SK-N-SH (cell line): Measurements from ENCODE around the gene PRDM11. TPM values are rescaled to one million over a fixed set of nuclear protein-coding genes. Genes with fewer than 3 reads are reported as not detected.

Source experiments
- CTCF ChIA-PET: fragments of 300-600, 350-600 bp; formaldehyde crosslinking; extraction: SDS; loops from one replicate; lab custom pipeline; 2021; lab: Yijun Ruan, JAX
- POLR2A ChIA-PET: fragments of 350-600 bp; sonication (Branson Sonifier 250); formaldehyde crosslinking; extraction: SDS; loops from one replicate; lab custom pipeline; 2020; ENCODE audit warnings: antibody characterized with exemption, inconsistent platforms; lab: Yijun Ruan, JAX
- DNase-seq: peaks from one replicate; pipeline ENCODE4 v3.0.0; 2012
- H2AFZ ChIP-seq: fragments of 200-600 bp; sonication (generic); 2 replicates; pipeline ENCODE4 v1.8.1; 2016; ENCODE audit warnings: antibody characterized with exemption, mild to moderate bottlenecking, low read depth
- H3F3A ChIP-seq: fragments of 200-600 bp; sonication (generic); replicated peaks from 2 replicates; pipeline ENCODE3; 2016; ENCODE audit warnings: antibody characterized with exemption, mild to moderate bottlenecking; ENCODE audit not compliant: insufficient read depth
- H3K27ac ChIP-seq, 2 experiments: fragments of 200-500 bp in 1 of 2; fragments of 200-600 bp in 1 of 2; sonication (Bioruptor generic) in 1 of 2; sonication (generic), shearing (Covaris generic) in 1 of 2; 2 replicates each; pipeline versions ENCODE4 v1.5.1 to v1.6.1; 2014 to 2016; ENCODE audit warnings: low read depth in 2 of 2, inconsistent platforms in 1 of 2, low read length in 1 of 2, mild to moderate bottlenecking in 1 of 2, mixed read lengths in 1 of 2
- H3K27me3 ChIP-seq: fragments of 200-600 bp; sonication (generic), shearing (Covaris generic); 2 replicates; pipeline ENCODE4 v1.6.1; 2016; ENCODE audit warnings: mixed run types; ENCODE audit not compliant: insufficient read depth
- H3K36me3 ChIP-seq, 2 experiments: fragments of 200-500 bp in 1 of 2; fragments of 200-600 bp in 1 of 2; sonication (Bioruptor generic) in 1 of 2; sonication (generic) in 1 of 2; replicated peaks in 1 of 2; 2 replicates each; pipeline versions ENCODE3 to v1.5.1; 2014 to 2016; ENCODE audit warnings: low read length in 1 of 2, mild to moderate bottlenecking in 1 of 2; ENCODE audit not compliant: insufficient read depth in 2 of 2, control insufficient read depth in 1 of 2
- H3K4me1 ChIP-seq, 2 experiments: fragments of 200-500 bp in 1 of 2; fragments of 200-600 bp in 1 of 2; sonication (Bioruptor generic) in 1 of 2; sonication (generic), shearing (Covaris generic) in 1 of 2; 2 replicates each; pipeline versions ENCODE4 v1.5.1 to v1.6.1; 2014 to 2016; ENCODE audit warnings: low read depth in 1 of 2, low read length in 1 of 2, mixed run types in 1 of 2; ENCODE audit not compliant: insufficient read depth in 2 of 2, control insufficient read depth in 1 of 2
- H3K4me2 ChIP-seq: fragments of 200-600 bp; sonication (generic), shearing (Covaris generic); 2 replicates; pipeline ENCODE4 v1.6.1; 2017; ENCODE audit warnings: mixed run types
- H3K4me3 ChIP-seq, 2 experiments: fragments of 200-500 bp in 1 of 2; fragments of 200-600 bp in 1 of 2; sonication (Bioruptor generic) in 1 of 2; sonication (generic), shearing (Covaris generic) in 1 of 2; 2 replicates each; pipeline versions ENCODE4 v1.5.1 to v1.8.1; 2014 to 2016; ENCODE audit warnings: low read depth in 2 of 2, inconsistent platforms in 1 of 2, low read length in 1 of 2, mild to moderate bottlenecking in 1 of 2, mixed read lengths in 1 of 2, moderate library complexity in 1 of 2
- H3K79me2 ChIP-seq: fragments of 200-600 bp; sonication (generic); 2 replicates; pipeline ENCODE4 v1.8.1; 2017; ENCODE audit warnings: mild to moderate bottlenecking; ENCODE audit not compliant: insufficient read depth
- H3K9ac ChIP-seq: fragments of 200-600 bp; sonication (generic); 2 replicates; pipeline ENCODE4 v1.6.1; 2017; ENCODE audit warnings: mixed run types
- H3K9me2 ChIP-seq: fragments of 200-600 bp; sonication (generic); 2 replicates; pipeline ENCODE4 v1.6.1; 2017; ENCODE audit warnings: mixed run types
- H3K9me3 ChIP-seq: fragments of 200-600 bp; sonication (generic); 2 replicates; pipeline ENCODE4 v1.6.1; 2017; ENCODE audit warnings: mixed run types, mild to moderate bottlenecking, moderate library complexity
- H4K20me1 ChIP-seq: fragments of 200-600 bp; sonication (generic); 2 replicates; pipeline ENCODE4 v1.6.1; 2017; ENCODE audit warnings: mild to moderate bottlenecking, mixed run types; ENCODE audit not compliant: insufficient read depth
- CHD2 ChIP-seq: fragments of 150-350 bp; IDR thresholded peaks from 2 replicates; pipeline ENCODE4 v1.6.1; 2018; ENCODE audit warnings: low read length; ENCODE audit not compliant: partially characterized antibody
- ELF1 ChIP-seq: IDR thresholded peaks from 2 replicates; pipeline ENCODE4 v1.4.0; 2012
- EP300 ChIP-seq, 2 experiments: IDR thresholded peaks; 2 replicates each; pipeline versions ENCODE4 v1.4.0 to v1.6.1; 2012; ENCODE audit warnings: borderline replicate concordance in 1 of 2, low read depth in 1 of 2, low read length in 1 of 2
- FOSL2 ChIP-seq: IDR thresholded peaks from 2 replicates; pipeline ENCODE4 v1.4.0; 2012; ENCODE audit warnings: low read depth, mild to moderate bottlenecking, moderate library complexity, borderline replicate concordance
- FOXJ3 ChIP-seq: sonication (generic); formaldehyde crosslinking; IDR thresholded peaks from 2 replicates; pipeline ENCODE4 v1.5.1; 2020; ENCODE audit warnings: mild to moderate bottlenecking, missing genetic modification reagents
- FOXM1 ChIP-seq: IDR thresholded peaks from 2 replicates; pipeline ENCODE4 v1.4.0; 2012; ENCODE audit warnings: low read depth, mild to moderate bottlenecking
- GABPA ChIP-seq: IDR thresholded peaks from 2 replicates; pipeline ENCODE4 v1.4.0; 2012; ENCODE audit warnings: low read depth, mild to moderate bottlenecking
- GATA2 ChIP-seq: sonication (generic); formaldehyde crosslinking; IDR thresholded peaks from 2 replicates; pipeline ENCODE4 v1.5.0; 2020; ENCODE audit warnings: mild to moderate bottlenecking, missing genetic modification reagents
- MEF2A ChIP-seq: IDR thresholded peaks from 2 replicates; pipeline ENCODE4 v1.4.0; 2012; ENCODE audit warnings: low read depth, borderline replicate concordance
- MXI1 ChIP-seq: IDR thresholded peaks from 2 replicates; pipeline ENCODE4 v1.6.1; 2012; ENCODE audit warnings: mild to moderate bottlenecking, low read depth, low read length, improper control_type of control experiment
- PBX3 ChIP-seq: IDR thresholded peaks from 2 replicates; pipeline ENCODE4; 2012
- RCOR1 ChIP-seq: fragments of 150-350 bp; IDR thresholded peaks from 2 replicates; pipeline ENCODE4 v1.6.1; 2017; ENCODE audit warnings: antibody characterized with exemption, low read length
- RXRA ChIP-seq: IDR thresholded peaks from 2 replicates; pipeline ENCODE4 v1.4.0; 2012; ENCODE audit warnings: low read depth, mild to moderate bottlenecking, borderline replicate concordance
- SIN3A ChIP-seq: IDR thresholded peaks from 2 replicates; pipeline ENCODE4 v1.6.1; 2012; ENCODE audit warnings: low read depth, mild to moderate bottlenecking, low read length, moderate library complexity, borderline replicate concordance
- TAF1 ChIP-seq: IDR thresholded peaks from 2 replicates; pipeline ENCODE4 v1.6.1; 2012; ENCODE audit warnings: low read depth, mild to moderate bottlenecking, low read length, moderate library complexity, borderline replicate concordance
- WGBS: methylation state at CpG from one replicate; pipeline ENCODE4 v1.1.6; 2017; ENCODE audit warnings: low lambda C conversion rate; 5-methylcytosine and 5-hydroxymethylcytosine counted together
- polyA plus RNA-seq, 3 experiments: library from polyadenylated mRNA; depleted of rRNA; stranded (reverse); fragments of >200 nt; gene quantifications; 2 replicates each; pipeline ENCODE4 v1.2.3, GENCODE V29; 2012
- TF ChIP-seq, protein P1 (sequence below): fragments of 150-350 bp; IDR thresholded peaks from 2 replicates; pipeline ENCODE4 v1.6.1; 2017; ENCODE audit warnings: antibody characterized with exemption, low read length, low read depth, borderline replicate concordance
- TF ChIP-seq, protein P2 (sequence below): IDR thresholded peaks from 2 replicates; pipeline ENCODE4 v1.4.0; 2012; ENCODE audit warnings: low read depth, borderline replicate concordance
- TF ChIP-seq, protein P3 (sequence below): IDR thresholded peaks from 2 replicates; pipeline ENCODE4 v1.4.0; 2012; ENCODE audit warnings: low read depth, borderline replicate concordance

PRDM11 gene
- polyA plus RNA-seq, 1 of the 3 experiments (the other 2 are of a cell fraction) = 4.5 TPM

GRCh38 chr11:45237711-45238315 is 91.4 kb downstream of the PRDM11 start:
- H3F3A ChIP-seq = peaks cover 5% of the 10 kb centered on the region
- H3K36me3 ChIP-seq = no peaks in the 10 kb centered on the region
- no peaks in the 10 kb centered on the region for H4K20me1 ChIP-seq
- no peaks in the 10 kb centered on the region for H3K79me2 ChIP-seq
- no peak overlapping the region for H2AFZ ChIP-seq
- no peaks in the 10 kb centered on the region; the same call in 1 of the 2 replicates for H3K27me3 ChIP-seq
- H3K9me3 ChIP-seq = no peaks in the 10 kb centered on the region
- H3K27ac ChIP-seq = no peak overlapping the region
- TF ChIP-seq RXRA (no peak), FOSL2 (no peak), RCOR1 (no peak), SIN3A (no peak), ELF1 (no peak), MXI1 (no peak), GABPA (no peak), GATA2 (no peak), MEF2A (no peak), EP300 (IDR thresholded peaks at IDR 0.05; ENCODE audit: borderline replicate concordance in 1 of 2, low read depth in 1 of 2, low read length in 1 of 2) (no peak), FOXM1 (no peak), PBX3 (no peak), CHD2 (no peak), FOXJ3 (no peak), TAF1 (no peak)
- TF ChIP-seq, protein P1, sequence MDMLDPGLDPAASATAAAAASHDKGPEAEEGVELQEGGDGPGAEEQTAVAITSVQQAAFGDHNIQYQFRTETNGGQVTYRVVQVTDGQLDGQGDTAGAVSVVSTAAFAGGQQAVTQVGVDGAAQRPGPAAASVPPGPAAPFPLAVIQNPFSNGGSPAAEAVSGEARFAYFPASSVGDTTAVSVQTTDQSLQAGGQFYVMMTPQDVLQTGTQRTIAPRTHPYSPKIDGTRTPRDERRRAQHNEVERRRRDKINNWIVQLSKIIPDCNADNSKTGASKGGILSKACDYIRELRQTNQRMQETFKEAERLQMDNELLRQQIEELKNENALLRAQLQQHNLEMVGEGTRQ = no peak
- TF ChIP-seq, protein P2, sequence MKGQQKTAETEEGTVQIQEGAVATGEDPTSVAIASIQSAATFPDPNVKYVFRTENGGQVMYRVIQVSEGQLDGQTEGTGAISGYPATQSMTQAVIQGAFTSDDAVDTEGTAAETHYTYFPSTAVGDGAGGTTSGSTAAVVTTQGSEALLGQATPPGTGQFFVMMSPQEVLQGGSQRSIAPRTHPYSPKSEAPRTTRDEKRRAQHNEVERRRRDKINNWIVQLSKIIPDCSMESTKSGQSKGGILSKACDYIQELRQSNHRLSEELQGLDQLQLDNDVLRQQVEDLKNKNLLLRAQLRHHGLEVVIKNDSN = no peak
- TF ChIP-seq, protein P3, sequence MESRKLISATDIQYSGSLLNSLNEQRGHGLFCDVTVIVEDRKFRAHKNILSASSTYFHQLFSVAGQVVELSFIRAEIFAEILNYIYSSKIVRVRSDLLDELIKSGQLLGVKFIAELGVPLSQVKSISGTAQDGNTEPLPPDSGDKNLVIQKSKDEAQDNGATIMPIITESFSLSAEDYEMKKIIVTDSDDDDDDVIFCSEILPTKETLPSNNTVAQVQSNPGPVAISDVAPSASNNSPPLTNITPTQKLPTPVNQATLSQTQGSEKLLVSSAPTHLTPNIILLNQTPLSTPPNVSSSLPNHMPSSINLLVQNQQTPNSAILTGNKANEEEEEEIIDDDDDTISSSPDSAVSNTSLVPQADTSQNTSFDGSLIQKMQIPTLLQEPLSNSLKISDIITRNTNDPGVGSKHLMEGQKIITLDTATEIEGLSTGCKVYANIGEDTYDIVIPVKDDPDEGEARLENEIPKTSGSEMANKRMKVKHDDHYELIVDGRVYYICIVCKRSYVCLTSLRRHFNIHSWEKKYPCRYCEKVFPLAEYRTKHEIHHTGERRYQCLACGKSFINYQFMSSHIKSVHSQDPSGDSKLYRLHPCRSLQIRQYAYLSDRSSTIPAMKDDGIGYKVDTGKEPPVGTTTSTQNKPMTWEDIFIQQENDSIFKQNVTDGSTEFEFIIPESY = no peak
- H3K9ac ChIP-seq = no peak overlapping the region
- CTCF ChIA-PET = interaction anchor here (0.8 to 5.5 kb wide), 3 partner anchors 9 to 127 kb away, joined by 3 to 43 read pairs (median 5); no protein-coding TSS in a partner anchor
- no peaks in the 10 kb centered on the region for H3K9me2 ChIP-seq
- POLR2A ChIA-PET = interaction anchor here (0.9 kb wide), 1 partner anchor 9 kb away, joined by 4 read pairs; no protein-coding TSS in a partner anchor
- 53% methylated on average over 4 of the region's 4 CpGs for WGBS
- no peak overlapping the region for H3K4me2 ChIP-seq
- H3K4me1 ChIP-seq = peaks cover 0 to 2% of the 10 kb centered on the region in 2 experiments; a peak in 1 of 4 replicates
- no peak overlapping the region for H3K4me3 ChIP-seq
- DNase-seq = no peak
